Tibial nerve (tissue), 4 donors: ENCODE measurements around the gene MLPH.

Source experiments
- CTCF ChIP-seq, 5 experiments: fragments of 200-600 bp in 3 of 5; fragments of 450-650 bp in 2 of 5; sonication (generic) in 3 of 5; IDR thresholded peaks; one replicate each; pipeline ENCODE4 v1.5.1; 2016 to 2019; ENCODE audit warnings: antibody characterized with exemption in 5 of 5, mild to moderate bottlenecking in 3 of 5, moderate library complexity in 2 of 5
- EP300 ChIP-seq, 2 donors: sonication (generic); formaldehyde crosslinking; IDR thresholded peaks; one replicate each; pipeline ENCODE4 v1.6.1; 2017; ENCODE audit warnings: antibody characterized with exemption in 2 of 2, mild to moderate bottlenecking in 1 of 2
- POLR2A ChIP-seq, 2 donors: fragments of 450-650 bp; IDR thresholded peaks; one replicate each; pipeline ENCODE4 v1.6.1; 2017; ENCODE audit warnings: antibody characterized with exemption in 2 of 2, mild to moderate bottlenecking in 2 of 2, moderate library complexity in 2 of 2

GRCh38 chr2:237453671-237454070, 33.4 kb upstream of the MLPH start:
- TF ChIP-seq CTCF (IDR thresholded peaks at IDR 0.05) (no peak), EP300 (IDR thresholded peaks at IDR 0.05) (no peak), POLR2A (IDR thresholded peaks at IDR 0.05) (no peak)
